Activated gamma-delta T cell (primary cell): Measurements from ENCODE around the gene STK36.
A peak's percentile ranks its signal among the peaks of the same experiment; 100 is the strongest.
"Not testable (repeated sequence)": the region's sequence is repeated elsewhere in the genome, so short reads cannot be mapped to it uniquely, and the experiment has no call there.

ENCODE experiments used
- DNase-seq: peaks from one replicate; lab custom pipeline; 2025; lab: John Stamatoyannopoulos, UW

STK36 gene

GRCh38 chr2:218662827-218663226 is 9.1 kb upstream of the STK36 start:
- DNase-seq = no peak

GRCh38 chr2:218663901-218664300 is 8.0 kb upstream of the STK36 start:
- no peak for DNase-seq

GRCh38 chr2:218664653-218665052 is 7.2 kb upstream of the STK36 start:
- DNase-seq = no peak

- DNase-seq = no peak
Observed at GRCh38 chr2:218671097-218671653, 711 bp upstream of the STK36 start.

GRCh38 chr2:218679119-218679518 is 7.2 kb downstream of the STK36 start:
- no peak for DNase-seq

- DNase-seq = no peak
Observed at GRCh38 chr2:218680061-218680460, 8.2 kb downstream of the STK36 start.

GRCh38 chr2:218687400-218688060 is 15.6 kb downstream of the STK36 start:
- not testable (repeated sequence) for DNase-seq

GRCh38 chr2:218691234-218691633 is 19.3 kb downstream of the STK36 start:
- DNase-seq = no peak

GRCh38 chr2:218694405-218695145 is 22.7 kb downstream of the STK36 start:
- DNase-seq = no peak

- no peak for DNase-seq
Observed at GRCh38 chr2:218698885-218699284, 27.0 kb downstream of the STK36 start.

- no peak for DNase-seq
Observed at GRCh38 chr2:218701806-218702205, 29.9 kb downstream of the STK36 start.

- DNase-seq = no peak
Observed at GRCh38 chr2:218703341-218703740, 31.5 kb downstream of the STK36 start.

- DNase-seq = no peak
Observed at GRCh38 chr2:218708086-218708485, 36.2 kb downstream of the STK36 start.

GRCh38 chr2:218709908-218710307 is 38.0 kb downstream of the STK36 start:
- no peak for DNase-seq

- no peak for DNase-seq
Observed at GRCh38 chr2:218710334-218710686, 38.4 kb downstream of the STK36 start.

GRCh38 chr2:218710687-218711549 is 39.0 kb downstream of the STK36 start, which contains the start of gene TTLL4:
Gene TTLL4, plus strand, starts transcription at chr2:218710835. Its CDS starts 26,842 bp downstream, at chr2:218737677.
- DNase-seq = peak; percentile 99

GRCh38 chr2:218711550-218711929 is 39.7 kb downstream of the STK36 start:
- no peak for DNase-seq

GRCh38 chr2:218713922-218714321 is 42.0 kb downstream of the STK36 start:
- no peak for DNase-seq

- DNase-seq = no peak
Observed at GRCh38 chr2:218716070-218716469, 44.2 kb downstream of the STK36 start.

GRCh38 chr2:218717262-218717661 is 45.4 kb downstream of the STK36 start:
- no peak for DNase-seq

- DNase-seq = no peak
Observed at GRCh38 chr2:218718058-218718457, 46.2 kb downstream of the STK36 start.

GRCh38 chr2:218719457-218719856 is 47.6 kb downstream of the STK36 start:
- DNase-seq = no peak
